IMR-90 (cell line): ENCODE measurements around the gene DAPK1.

Experiments
- CEBPB ChIP-seq: IDR thresholded peaks from 2 replicates; pipeline ENCODE4 v1.6.1; 2012; ENCODE audit warnings: low read depth, low read length, improper control_type of control experiment
- CTCF ChIP-seq: conservative IDR thresholded peaks from 2 replicates; pipeline ENCODE4 v1.5.1; 2012; ENCODE audit warnings: mild to moderate bottlenecking, low read depth, low read length, improper control_type of control experiment
- MAZ ChIP-seq: IDR thresholded peaks from 2 replicates; pipeline ENCODE4 v1.6.1; 2012; ENCODE audit warnings: low read depth, mild to moderate bottlenecking, low read length, improper control_type of control experiment, moderate library complexity, borderline replicate concordance
- MXI1 ChIP-seq: IDR thresholded peaks from 2 replicates; pipeline ENCODE4 v1.6.1; 2012; ENCODE audit warnings: low read depth, mild to moderate bottlenecking, low read length, moderate library complexity, borderline replicate concordance
- POLR2A ChIP-seq: IDR thresholded peaks from 2 replicates; pipeline ENCODE4 v1.6.1; 2012; ENCODE audit warnings: mild to moderate bottlenecking, low read depth, low read length
- RFX5 ChIP-seq: IDR thresholded peaks from 2 replicates; pipeline ENCODE4 v1.8.0; 2012; ENCODE audit warnings: low read depth, mild to moderate bottlenecking, low read length, moderate library complexity
- SMC3 ChIP-seq: fragments of 150-350 bp; IDR thresholded peaks from 2 replicates; pipeline ENCODE4 v1.6.1; 2016; ENCODE audit warnings: low read depth, mild to moderate bottlenecking, antibody characterized with exemption, low read length, moderate library complexity
- USF2 ChIP-seq: fragments of 150-350 bp; IDR thresholded peaks from 2 replicates; pipeline ENCODE4 v1.6.1; 2017; ENCODE audit warnings: mild to moderate bottlenecking, antibody characterized with exemption, low read length, low read depth
- TF ChIP-seq, protein P1 (sequence below): fragments of 150-350 bp; IDR thresholded peaks from 2 replicates; pipeline ENCODE4 v1.6.1; 2016; ENCODE audit warnings: low read depth, mild to moderate bottlenecking, low read length, moderate library complexity, borderline replicate concordance

- TF ChIP-seq CTCF = no peak
- TF ChIP-seq CEBPB = no peak
- no peak for TF ChIP-seq SMC3
- TF ChIP-seq POLR2A = no peak
- TF ChIP-seq, protein P1, sequence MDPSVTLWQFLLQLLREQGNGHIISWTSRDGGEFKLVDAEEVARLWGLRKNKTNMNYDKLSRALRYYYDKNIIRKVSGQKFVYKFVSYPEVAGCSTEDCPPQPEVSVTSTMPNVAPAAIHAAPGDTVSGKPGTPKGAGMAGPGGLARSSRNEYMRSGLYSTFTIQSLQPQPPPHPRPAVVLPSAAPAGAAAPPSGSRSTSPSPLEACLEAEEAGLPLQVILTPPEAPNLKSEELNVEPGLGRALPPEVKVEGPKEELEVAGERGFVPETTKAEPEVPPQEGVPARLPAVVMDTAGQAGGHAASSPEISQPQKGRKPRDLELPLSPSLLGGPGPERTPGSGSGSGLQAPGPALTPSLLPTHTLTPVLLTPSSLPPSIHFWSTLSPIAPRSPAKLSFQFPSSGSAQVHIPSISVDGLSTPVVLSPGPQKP = no peak
- no peak for TF ChIP-seq MAZ
- no peak for TF ChIP-seq RFX5
- TF ChIP-seq USF2 = no peak
- no peak for TF ChIP-seq MXI1
These were observed 31.9 kb upstream of the DAPK1 start for GRCh38 chr9:87465816-87466215.
